Sigmoid colon (tissue), 7 donors: ENCODE measurements around the gene PHACTR3. TPM values are rescaled to one million over a fixed set of nuclear protein-coding genes. Genes with fewer than 3 reads are reported as not detected.

ENCODE experiments used
- DNase-seq: peaks from one replicate; pipeline ENCODE4 v3.0.0-alpha.2; 2019
- H3K27ac ChIP-seq, 4 donors: fragments of 200-600 bp; sonication (generic); one replicate each; pipeline ENCODE4 v1.5.1; 2016 to 2019; ENCODE audit warnings: mild to moderate bottlenecking in 1 of 4
- H3K27me3 ChIP-seq, 3 donors: fragments of 200-600 bp; sonication (generic); one replicate each; pipeline ENCODE4 v1.5.1; 2019; ENCODE audit warnings: mild to moderate bottlenecking in 1 of 3
- H3K36me3 ChIP-seq, 4 donors: fragments of 200-600 bp; sonication (generic); one replicate each; pipeline ENCODE4 v1.5.1; 2016 to 2019
- H3K4me1 ChIP-seq, 4 donors: fragments of 200-600 bp; sonication (generic); one replicate each; pipeline ENCODE4 v1.5.1; 2017 to 2019
- H3K4me3 ChIP-seq, 4 donors: fragments of 200-600 bp; sonication (generic); one replicate each; pipeline ENCODE4 v1.5.1; 2017 to 2019; ENCODE audit warnings: mild to moderate bottlenecking in 2 of 4, moderate library complexity in 1 of 4
- H3K9me3 ChIP-seq, 4 donors: fragments of 200-600 bp in 3 of 4; sonication (generic) in 3 of 4; one replicate each; pipeline versions ENCODE4 v1.5.1 to v1.6.1; 2013 to 2019
- CTCF ChIP-seq, 4 experiments: fragments of 450-650 bp in 3 of 4; fragments of 200-600 bp in 1 of 4; IDR thresholded peaks; one replicate each; pipeline ENCODE4 v1.5.1; 2016 to 2019; ENCODE audit warnings: antibody characterized with exemption in 4 of 4, mild to moderate bottlenecking in 3 of 4, moderate library complexity in 2 of 4
- EP300 ChIP-seq, 4 donors: sonication (generic); formaldehyde crosslinking; IDR thresholded peaks; one replicate each; pipeline ENCODE4 v1.6.1; 2017; ENCODE audit warnings: antibody characterized with exemption in 4 of 4
- POLR2A ChIP-seq, 2 donors: fragments of 450-650 bp; IDR thresholded peaks; one replicate each; pipeline ENCODE4 v1.6.1; 2016; ENCODE audit warnings: antibody characterized with exemption in 2 of 2, mild to moderate bottlenecking in 2 of 2, moderate library complexity in 2 of 2
- POLR2AphosphoS5 ChIP-seq, 4 donors: sonication (generic); formaldehyde crosslinking; IDR thresholded peaks; one replicate each; pipeline ENCODE4 v1.6.1; 2017; ENCODE audit warnings: antibody characterized with exemption in 4 of 4
- WGBS, 2 donors: extraction: QIAGEN DNeasy Blood & Tissue Kit; methylation state at CpG; one replicate each; pipeline ENCODE4 v1.1.7; 2013; 5-methylcytosine and 5-hydroxymethylcytosine counted together
- intact Hi-C: fragments of 100-400 bp; cut with DNase I; formaldehyde crosslinking; loops from one replicate; pipeline ENCODE4 v1.15.1; 2023
- polyA plus RNA-seq, 3 donors: library from polyadenylated mRNA; stranded (reverse); fragments of 200-250 nt; gene quantifications; one replicate each; pipeline ENCODE4 v1.2.3, GENCODE V29; 2013
- total RNA-seq, 4 donors: library from RNA; depleted of rRNA; stranded (reverse); fragments of >200 nt; gene quantifications; one replicate each; pipeline ENCODE4 v1.1.0, GENCODE V29; 2016
- donor health status: healthy with polysubstance abuse.
- donor health status: Bipolar disorder and iron deficiency.
- donor health status: healthy.

The PHACTR3 gene
- total and polyA plus RNA-seq, 7 donors = under 0.01 to 1.5 (median 0.81) TPM

- no peak overlapping the region for H3K4me3 ChIP-seq
- H3K27me3 ChIP-seq = peaks cover 0 to 7% (median 0%) of the 10 kb centered on the region in 3 donors
- 72 to 75% methylated on average over 10 of the region's 10 CpGs for WGBS, 2 donors
- no peak for DNase-seq
- no peak overlapping the region for H3K27ac ChIP-seq
- H3K9me3 ChIP-seq = no peaks in the 10 kb centered on the region
- no peaks in the 10 kb centered on the region for H3K4me1 ChIP-seq
- TF ChIP-seq POLR2AphosphoS5 (IDR thresholded peaks at IDR 0.05) = no peak
- no peak for TF ChIP-seq EP300 (IDR thresholded peaks at IDR 0.05)
- no peak for TF ChIP-seq POLR2A (IDR thresholded peaks at IDR 0.05)
- TF ChIP-seq CTCF (IDR thresholded peaks at IDR 0.05) = no peak
- intact Hi-C loops = no loop called here
- H3K36me3 ChIP-seq = no peaks in the 10 kb centered on the region
Observed at GRCh38 chr20:59786801-59787537, 182.6 kb downstream of the PHACTR3 start.

- TF ChIP-seq POLR2AphosphoS5 (IDR thresholded peaks at IDR 0.05) (no peak), POLR2A (IDR thresholded peaks at IDR 0.05) (no peak), EP300 (IDR thresholded peaks at IDR 0.05) (no peak), CTCF (IDR thresholded peaks at IDR 0.05) (no peak)
- H3K27ac ChIP-seq = no peak overlapping the region
- H3K36me3 ChIP-seq = no peaks in the 10 kb centered on the region
- no peak for DNase-seq
- peaks cover 0 to 7% (median 0%) of the 10 kb centered on the region in 3 donors for H3K27me3 ChIP-seq
- intact Hi-C loops = no loop called here
- no peak overlapping the region for H3K4me3 ChIP-seq
- WGBS, 2 donors = 52 to 55% methylated on average over 2 of the region's 2 CpGs
- H3K9me3 ChIP-seq = peaks cover 0 to 5% (median 1%) of the 10 kb centered on the region in 4 donors
- no peaks in the 10 kb centered on the region for H3K4me1 ChIP-seq
Observed at GRCh38 chr20:59787538-59787890, 183.2 kb downstream of the PHACTR3 start.

- Histone ChIP-seq H3K4me3 (no peak overlapping the region), H3K36me3 (no peaks in the 10 kb centered on the region), H3K9me3 (peaks cover 0 to 8% (median 1%) of the 10 kb centered on the region in 4 donors), H3K27ac (no peak overlapping the region), H3K27me3 (peaks cover 0 to 5% (median 0%) of the 10 kb centered on the region in 3 donors), H3K4me1 (no peaks in the 10 kb centered on the region)
- no peak for DNase-seq
- TF ChIP-seq CTCF (IDR thresholded peaks at IDR 0.05) (no peak), POLR2A (IDR thresholded peaks at IDR 0.05) (no peak), POLR2AphosphoS5 (IDR thresholded peaks at IDR 0.05) (no peak), EP300 (IDR thresholded peaks at IDR 0.05) (no peak)
- WGBS, 2 donors = 69 to 74% methylated on average over 8 of the region's 8 CpGs
- intact Hi-C loops = no loop called here
Observed at GRCh38 chr20:59788196-59788735, 183.9 kb downstream of the PHACTR3 start.

GRCh38 chr20:59788811-59789397 lies 184.6 kb downstream of the PHACTR3 start:
- Histone ChIP-seq H3K36me3 (no peaks in the 10 kb centered on the region), H3K4me3 (no peak overlapping the region), H3K27me3 (no peaks in the 10 kb centered on the region), H3K4me1 (no peaks in the 10 kb centered on the region), H3K9me3 (peaks cover 0 to 8% (median 1%) of the 10 kb centered on the region in 4 donors), H3K27ac (no peak overlapping the region)
- intact Hi-C loops = no loop called here
- WGBS, 2 donors = 82 to 84% methylated on average over 7 of the region's 7 CpGs
- TF ChIP-seq CTCF (IDR thresholded peaks at IDR 0.05) (no peak), POLR2A (IDR thresholded peaks at IDR 0.05) (no peak), POLR2AphosphoS5 (IDR thresholded peaks at IDR 0.05) (no peak), EP300 (IDR thresholded peaks at IDR 0.05) (no peak)
- peak; percentile 17 for DNase-seq
